Esophagus muscularis mucosa (tissue), 3 donors: ENCODE data around the gene C8G.

Experiments
- EP300 ChIP-seq: sonication (generic); formaldehyde crosslinking; IDR thresholded peaks from one replicate; pipeline ENCODE4 v1.6.1; 2017; ENCODE audit warnings: antibody characterized with exemption
- TF ChIP-seq, protein P1 (sequence below), 3 experiments: fragments of 200-600 bp in 2 of 3; fragments of 450-650 bp in 1 of 3; sonication (generic) in 2 of 3; IDR thresholded peaks; one replicate each; pipeline ENCODE4 v1.5.1; 2017 to 2019; ENCODE audit warnings: antibody characterized with exemption in 3 of 3, mild to moderate bottlenecking in 2 of 3, moderate library complexity in 1 of 3

DNA sequence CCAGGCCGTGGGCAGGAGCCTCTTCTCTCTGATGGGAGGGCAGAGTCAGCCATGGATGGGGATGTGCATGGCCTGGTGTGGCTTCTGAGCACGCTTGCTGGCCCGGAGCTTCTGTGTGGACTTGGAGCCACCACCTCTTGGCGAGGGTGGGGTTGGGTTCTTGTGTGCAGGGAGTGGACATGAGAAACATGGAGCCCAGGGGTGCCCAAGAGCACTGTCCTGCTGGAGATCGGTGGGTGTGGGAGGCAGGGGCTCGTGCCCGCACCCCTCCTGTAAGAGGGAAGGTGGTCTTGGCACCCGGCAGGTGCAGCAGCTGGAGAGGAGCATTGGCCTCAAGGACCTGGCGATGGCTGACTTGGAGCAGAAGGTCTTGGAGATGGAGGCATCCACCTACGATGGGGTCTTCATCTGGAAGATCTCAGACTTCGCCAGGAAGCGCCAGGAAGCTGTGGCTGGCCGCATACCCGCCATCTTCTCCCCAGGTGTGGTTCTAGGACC, 24.3 kb upstream of the C8G start:
- TF ChIP-seq, protein P1, sequence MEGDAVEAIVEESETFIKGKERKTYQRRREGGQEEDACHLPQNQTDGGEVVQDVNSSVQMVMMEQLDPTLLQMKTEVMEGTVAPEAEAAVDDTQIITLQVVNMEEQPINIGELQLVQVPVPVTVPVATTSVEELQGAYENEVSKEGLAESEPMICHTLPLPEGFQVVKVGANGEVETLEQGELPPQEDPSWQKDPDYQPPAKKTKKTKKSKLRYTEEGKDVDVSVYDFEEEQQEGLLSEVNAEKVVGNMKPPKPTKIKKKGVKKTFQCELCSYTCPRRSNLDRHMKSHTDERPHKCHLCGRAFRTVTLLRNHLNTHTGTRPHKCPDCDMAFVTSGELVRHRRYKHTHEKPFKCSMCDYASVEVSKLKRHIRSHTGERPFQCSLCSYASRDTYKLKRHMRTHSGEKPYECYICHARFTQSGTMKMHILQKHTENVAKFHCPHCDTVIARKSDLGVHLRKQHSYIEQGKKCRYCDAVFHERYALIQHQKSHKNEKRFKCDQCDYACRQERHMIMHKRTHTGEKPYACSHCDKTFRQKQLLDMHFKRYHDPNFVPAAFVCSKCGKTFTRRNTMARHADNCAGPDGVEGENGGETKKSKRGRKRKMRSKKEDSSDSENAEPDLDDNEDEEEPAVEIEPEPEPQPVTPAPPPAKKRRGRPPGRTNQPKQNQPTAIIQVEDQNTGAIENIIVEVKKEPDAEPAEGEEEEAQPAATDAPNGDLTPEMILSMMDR (IDR thresholded peaks at IDR 0.05) = no peak
- no peak for TF ChIP-seq EP300
